CD4-positive, alpha-beta T cell treated with Interleukin-15 for 4 hours (primary cell): ENCODE data around the gene ARMC8.

Source experiments
- DNase-seq: peaks from one replicate; pipeline ENCODE4 v3.0.0-alpha.2; 2020; ENCODE audit warnings: low spot score

The ARMC8 gene

DNA sequence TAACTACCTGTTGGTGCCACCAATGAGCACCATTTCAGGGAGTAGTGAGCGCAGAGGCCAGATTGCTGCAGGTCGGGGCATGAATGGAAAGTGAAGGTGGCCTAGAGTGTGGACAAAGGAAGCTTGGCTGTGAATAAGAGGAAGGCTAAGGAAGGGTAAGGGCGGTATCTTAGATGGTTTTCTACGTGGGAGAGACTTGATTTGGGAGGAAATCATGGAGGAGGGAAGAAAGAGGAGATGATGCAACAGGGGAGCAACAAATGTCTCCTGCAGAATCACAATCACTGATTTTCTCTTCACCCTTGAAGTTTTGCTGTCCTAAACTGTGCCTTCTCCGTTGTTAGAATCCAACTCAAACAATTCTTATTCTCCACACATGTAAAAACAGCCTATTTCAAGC is 120.8 kb downstream of the ARMC8 start:
- no peak for DNase-seq

DNA sequence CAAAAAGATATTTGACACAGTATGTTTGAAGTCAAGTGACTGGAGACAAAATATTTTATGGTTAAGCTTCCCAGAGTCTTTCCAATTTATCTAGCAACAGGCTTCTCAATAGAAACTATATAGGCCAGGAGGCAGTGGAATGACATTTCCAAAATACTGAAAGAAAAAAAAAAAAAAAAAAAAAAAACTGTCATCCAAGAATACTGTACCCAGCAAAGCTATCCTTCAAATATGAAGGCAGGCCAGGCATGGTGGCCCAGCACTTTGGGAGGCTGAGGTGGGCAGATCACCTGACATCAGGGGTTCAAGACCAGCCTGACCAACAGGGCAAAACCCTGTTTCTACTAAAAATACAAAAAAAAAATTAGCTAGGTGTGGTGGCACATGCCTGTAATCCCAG is 121.7 kb downstream of the ARMC8 start:
- no peak for DNase-seq

DNA sequence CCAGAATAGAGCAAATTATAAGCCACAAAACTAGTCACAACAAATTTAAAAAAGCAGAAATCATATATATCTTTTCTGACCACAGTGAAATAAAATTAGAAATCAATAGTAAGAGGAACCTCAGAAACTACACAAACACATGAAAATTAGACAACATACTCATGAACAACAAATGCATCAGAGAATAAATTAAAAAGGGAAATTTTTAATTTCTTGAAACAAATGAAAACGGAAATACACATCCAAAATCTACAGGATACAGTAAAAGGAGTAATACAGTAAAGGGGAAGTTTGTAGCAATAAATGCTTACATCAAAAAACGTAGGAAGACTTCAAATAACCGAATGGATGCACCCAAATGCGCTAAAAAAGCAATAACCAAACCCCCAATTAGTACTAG is 123.4 kb downstream of the ARMC8 start:
- no peak for DNase-seq

DNA sequence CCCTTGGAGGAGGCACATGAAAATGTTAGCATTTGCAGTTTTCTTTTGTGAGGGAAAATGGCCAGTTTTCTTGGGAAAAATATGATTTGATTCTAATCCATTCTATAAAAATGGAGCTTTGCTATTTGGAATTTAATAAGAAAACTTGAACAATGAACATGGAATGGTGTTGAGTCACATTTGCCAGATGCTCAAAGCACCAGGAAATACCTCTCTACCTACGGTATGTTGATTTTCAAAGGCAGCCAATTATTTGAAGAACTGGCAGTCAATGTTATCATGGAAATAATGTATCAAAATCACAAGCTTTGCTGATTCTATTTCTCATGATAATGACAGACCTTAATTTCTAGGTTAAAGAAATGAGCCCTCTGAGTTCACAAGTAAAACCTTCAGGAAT is 127.7 kb downstream of the ARMC8 start:
- no peak for DNase-seq

DNA sequence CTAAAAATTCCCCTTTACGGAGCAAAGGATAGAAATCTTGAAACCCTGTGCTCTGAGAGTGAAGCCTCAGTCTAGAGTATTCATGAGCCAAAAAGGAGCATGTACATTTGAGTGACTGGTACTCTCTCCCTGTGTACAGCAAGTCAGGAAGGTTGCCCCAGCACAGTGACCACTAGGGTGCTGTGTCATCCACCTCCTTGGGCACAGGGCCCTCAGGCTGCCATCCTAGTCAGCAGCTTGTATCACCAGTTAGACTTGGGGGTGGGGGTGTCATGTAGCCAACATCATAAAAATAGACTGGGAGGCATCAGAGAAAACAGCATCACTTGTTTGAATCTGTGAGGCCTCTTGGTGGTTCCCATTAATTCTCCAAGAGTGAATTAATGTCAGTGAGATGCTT is 130.6 kb downstream of the ARMC8 start:
- DNase-seq, result no peak

DNA sequence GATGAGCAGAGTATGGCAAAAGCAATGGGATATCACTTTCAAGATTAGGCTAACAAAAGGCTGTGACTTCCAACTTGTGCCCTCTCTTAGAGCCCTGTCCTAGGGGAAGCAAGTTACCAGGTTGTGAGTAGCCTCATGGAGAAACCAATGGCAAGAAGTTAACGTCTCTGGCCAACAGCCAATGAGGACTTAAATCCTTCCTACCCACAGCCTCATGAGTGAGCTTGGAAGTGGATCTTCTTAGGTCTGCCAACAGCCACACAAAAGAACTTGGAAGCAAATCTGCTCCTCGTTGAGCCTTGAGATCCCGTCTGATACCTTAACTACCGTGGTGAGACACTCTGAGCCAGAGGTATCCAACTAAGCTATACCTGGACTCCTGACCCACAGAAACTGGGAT is 136.9 kb downstream of the ARMC8 start:
- DNase-seq, result no peak

DNA sequence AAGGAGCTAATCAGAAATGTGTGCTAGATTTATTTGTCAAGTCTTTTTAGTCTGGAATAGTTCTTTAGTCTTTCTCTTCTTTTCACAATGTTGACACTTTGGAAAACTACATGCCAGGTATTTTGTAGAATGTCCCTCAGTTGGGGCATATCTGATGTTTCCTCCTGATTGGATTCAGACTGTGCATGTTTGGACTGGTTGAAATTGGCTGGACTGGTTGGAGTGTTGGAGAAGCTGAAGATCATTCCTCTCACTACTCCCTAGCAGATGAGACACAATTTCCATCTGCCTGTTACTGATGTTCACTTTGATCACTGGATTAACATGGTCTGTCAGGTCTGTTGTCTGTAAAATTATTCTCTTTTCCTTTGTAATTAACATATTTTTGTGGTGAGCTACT is 138.9 kb downstream of the ARMC8 start:
- no peak for DNase-seq

DNA sequence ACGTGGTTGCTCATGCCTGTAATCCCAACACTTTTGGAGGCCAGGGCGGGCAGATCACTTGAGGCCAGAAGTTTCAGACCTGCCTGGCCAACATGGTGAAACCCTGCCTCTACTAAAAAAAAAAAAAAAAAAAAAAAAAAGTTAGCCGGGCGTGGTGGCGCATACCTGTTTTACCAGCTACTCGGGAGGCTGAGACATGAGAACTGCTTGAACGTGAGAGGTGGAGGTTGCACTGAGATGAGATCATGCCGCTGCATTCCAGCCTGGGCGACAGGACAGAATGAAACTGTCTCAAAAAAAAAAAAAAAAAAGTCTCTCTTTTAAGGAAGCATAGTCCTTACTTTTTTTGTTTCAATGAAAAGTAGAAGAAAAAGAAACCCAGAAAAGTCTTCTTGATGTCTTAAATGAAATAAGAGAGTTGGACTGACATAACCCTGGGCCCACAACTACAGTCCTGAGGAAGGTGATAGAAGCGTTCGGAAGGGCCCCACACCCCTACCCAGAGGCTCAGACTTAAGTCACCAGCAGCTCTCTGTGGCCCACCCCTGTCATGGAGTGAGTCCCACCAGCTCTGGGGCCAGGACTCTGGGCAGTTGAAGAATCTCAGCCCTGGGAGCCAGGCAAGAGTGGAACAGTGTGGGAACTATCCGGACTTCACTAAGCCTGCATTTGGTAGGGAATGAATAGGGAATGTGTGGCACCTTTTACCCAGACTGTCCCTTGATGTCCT is 139.9 kb downstream of the ARMC8 start:
- DNase-seq, result no peak

DNA sequence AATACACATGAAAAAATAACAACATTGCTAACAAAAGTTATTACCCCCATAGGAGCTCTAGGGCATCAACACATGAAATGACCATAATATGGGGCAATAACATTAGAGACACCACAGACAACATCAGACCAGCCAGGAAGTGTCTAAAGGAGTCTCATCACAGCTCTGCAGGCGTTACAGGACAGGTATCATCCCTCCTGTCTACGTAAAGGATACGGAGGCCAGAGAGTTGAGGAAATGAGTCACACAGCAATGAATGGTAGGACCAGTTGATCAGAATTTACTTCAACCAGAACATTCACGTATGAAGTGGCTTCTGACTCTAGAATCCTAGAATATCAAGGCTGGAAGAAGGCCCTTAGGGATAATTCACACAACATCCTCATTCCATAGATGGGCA is 140.7 kb downstream of the ARMC8 start:
- no peak for DNase-seq

DNA sequence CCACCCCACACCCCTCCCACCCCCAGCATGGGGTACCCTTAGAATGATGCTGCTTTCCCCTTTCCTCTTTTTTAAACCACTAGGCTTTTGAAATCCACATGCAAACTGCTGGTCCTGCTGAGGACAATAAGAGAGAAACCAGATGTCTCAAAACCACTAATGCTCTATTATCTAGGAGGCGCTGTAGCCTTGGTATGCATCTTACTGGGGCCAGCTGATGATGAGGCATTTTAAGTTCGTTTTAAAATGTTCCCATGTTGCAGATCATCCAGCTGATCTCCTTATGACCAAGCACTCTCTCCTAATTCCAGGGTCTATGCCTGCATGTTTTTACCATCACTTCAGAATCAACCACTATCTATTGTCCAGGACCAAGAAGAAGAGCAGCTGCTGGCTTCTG is 141.2 kb downstream of the ARMC8 start:
- no peak for DNase-seq

DNA sequence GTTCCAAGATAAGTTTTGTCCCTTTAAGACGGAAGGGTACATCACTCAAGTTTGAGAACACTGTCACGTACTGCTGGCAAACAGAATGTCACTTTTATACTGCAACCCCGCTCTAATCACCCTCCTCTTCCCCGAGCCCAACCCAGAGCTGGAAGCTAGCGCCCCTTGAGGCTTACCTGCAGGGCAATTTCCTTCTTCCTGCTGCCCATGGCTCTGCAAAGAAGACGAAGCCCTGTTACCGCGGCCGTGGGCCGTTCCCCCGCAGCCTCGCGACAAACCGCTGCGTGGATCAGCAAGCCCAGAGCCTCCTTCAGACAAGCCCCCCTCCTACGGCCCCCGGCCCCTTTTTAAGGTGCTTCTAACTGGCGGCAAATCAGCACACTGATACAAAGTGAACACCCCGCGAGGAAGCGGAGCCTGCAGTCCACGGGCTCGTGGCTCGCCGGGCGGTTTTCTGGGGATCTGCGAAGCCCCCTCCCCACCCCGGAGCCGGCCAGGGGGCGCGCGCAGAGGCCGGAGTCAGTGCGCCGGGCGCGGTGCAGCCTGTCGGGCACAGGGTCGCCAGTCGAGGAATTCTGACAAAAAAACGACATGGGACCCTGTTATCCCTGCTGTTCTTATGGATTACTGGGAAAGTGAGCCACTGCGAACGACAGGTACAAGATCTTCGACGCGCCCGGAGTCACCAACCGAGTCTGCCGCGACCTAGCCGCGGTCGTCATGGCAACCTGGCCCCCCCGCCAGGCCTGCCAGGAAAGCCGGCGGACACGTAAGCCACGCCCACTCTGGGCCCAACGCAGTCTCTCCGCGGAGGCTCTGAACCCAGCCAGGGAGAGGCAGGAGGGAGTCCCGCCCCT is 142.3 kb downstream of the ARMC8 start, which contains the start of gene NME9:
Gene NME9, minus strand, starts transcription at position 725 of the 857 bp plus-strand sequence. Its CDS starts 516 bp downstream, at position 209.
- DNase-seq, result peak; percentile 93

DNA sequence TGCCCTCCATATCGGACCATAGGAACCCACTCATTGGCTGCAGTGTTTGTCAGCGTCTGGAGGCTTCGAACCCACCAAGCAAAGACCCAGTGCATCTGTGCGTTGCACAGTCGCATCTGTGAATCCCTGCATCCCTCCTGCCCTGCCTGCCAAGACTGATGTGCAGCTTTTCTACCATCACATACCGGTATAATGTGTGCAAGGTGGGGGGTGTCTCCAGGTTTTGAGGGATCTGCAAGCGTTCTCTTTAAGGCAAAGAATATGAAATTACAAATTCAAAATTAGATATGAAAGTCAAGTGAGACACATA is 142.8 kb downstream of the ARMC8 start:
- no peak for DNase-seq

DNA sequence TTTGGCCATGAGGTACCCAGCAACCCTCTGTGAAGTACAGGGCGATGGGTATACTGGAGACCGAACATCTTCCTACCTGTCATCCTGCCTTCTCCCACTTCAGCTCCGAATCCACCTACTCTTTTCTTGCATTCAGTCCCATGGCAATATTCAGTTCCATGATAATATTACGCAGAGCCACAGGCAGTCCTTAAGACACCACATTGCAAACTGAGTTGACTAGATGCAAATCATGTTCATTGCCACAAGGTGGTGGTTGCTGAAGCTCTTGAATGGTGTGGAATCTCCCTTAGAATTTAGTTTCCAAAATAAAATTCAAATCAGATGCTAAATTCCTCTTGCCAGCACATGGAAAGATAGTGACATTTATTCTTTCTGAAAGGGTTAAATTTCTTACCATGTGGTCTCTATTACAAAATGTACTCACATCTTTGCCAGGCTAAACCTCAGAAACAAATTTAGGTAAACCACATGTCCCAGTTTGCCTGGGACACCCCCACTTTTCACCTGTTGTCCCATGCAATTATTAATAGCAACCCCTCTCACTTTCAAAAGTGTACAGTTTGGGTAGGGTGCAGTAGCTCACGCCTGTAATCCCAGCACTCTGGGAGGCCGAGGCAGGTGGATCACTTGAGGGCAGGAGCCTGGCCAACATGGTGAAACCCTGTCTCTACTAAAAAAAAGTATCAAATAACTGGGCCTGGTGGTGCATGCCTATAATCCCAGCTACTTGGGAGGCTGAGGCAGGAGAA is 144.2 kb downstream of the ARMC8 start:
- no peak for DNase-seq

DNA sequence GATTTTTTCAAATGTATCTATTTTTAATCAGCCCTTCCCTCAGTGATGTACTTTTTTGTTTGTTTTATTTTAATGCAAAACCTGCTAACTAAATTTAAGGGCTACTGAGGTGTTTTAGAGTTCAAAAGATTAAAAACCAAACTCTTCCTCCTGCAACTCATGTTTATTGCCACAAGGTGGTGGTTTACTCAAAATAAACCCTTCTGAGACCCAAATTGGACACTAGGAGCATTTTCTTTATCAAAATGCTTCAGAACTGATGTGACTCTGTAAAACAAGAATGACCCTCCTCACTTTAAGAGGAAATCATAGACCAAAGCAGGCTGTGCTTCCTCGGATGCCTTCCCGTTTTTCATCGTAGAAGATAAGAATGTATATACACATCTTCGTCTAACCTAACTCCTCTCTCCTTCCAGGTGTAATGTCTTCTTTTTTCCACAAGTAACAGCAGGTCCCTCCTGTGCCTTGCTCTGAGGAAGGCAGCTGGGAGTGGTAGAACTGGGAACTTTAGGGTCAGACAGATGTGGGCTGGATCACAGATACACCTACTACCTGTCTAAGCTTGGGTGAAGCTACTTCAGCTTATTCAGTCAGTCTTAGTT is 145.5 kb downstream of the ARMC8 start:
- DNase-seq, result peak; percentile 20

DNA sequence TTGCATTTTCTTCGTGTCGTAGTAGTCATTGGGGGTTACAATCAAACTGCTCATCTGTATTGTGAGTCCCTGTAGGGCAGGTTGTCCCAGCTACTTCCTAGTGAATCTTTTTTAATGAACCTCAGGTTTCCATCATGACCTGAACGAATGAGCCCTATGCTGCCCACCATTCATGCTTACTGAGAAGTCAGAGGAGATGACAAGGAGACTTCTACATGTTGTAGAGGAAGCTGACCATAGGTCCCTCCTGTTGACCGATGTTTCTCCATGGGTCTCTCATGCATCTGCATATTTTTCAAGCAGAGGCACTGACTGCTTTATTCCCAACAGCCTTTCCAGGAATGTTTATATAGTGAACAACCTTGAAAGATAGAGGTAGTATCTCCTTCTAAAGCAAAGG is 147.5 kb downstream of the ARMC8 start:
- no peak for DNase-seq

DNA sequence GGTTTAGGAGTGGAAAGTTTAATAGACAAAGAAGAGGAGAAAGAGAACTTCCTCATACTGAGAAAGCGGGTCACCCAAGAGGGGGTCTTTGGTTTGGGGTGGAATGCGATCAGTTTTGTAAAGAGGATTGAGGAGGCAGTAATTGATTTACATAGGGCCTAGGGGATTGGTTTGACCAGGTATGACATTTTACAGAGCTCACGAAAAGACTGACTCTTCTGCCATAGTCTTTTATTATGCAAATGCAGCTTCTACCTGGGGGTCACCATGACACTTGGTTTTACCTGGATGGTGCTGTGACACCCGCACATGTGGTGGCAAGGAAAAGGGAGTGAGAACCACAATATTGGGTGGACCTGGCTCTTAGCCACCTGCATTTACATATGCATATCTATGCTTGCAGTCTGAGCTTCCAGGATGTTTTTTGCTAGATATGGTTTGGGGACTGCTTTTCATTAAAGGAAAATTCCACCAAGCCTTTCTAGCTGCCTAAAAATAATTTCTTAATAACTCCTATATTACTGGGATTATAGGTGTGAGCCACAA is 149.4 kb downstream of the ARMC8 start:
- no peak for DNase-seq

DNA sequence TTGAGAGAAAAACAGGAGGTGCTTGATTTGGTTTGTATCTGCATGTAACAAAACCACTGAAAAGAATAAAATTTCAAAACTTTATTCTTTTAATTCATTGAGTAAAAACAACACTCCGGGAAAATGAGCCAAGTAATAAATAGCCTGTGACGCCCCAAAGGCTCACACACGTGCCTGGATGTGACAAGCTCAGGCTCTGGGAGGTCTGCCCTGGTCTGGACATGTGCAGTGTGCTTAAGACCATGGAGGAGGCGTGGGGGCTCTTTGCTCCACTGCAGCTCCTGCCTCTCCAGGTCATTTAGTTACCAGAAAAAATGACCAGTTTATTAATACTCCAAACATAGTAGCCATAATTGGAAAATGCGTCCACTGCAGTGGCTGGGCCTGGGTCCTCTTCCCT is 151.1 kb downstream of the ARMC8 start:
- no peak for DNase-seq

DNA sequence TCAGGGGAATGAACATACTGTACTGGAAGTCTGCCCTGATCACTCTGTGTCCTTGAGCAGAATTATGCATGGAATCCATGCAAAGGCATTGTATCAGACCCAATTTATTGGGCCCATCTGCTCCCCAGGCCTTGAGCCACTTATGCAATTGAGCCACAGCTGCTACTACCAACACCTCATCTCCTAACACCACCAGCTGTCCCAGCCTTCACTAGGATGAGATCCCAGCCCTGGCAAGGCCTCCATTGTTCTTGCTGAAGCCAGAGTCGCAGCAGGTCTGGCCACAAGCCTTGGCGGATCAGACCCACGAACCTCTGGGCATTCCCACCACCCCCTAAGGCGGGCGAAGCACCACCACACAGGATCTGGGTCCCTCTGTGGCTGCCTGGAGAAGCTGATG is 151.7 kb downstream of the ARMC8 start:
- DNase-seq, result no peak

DNA sequence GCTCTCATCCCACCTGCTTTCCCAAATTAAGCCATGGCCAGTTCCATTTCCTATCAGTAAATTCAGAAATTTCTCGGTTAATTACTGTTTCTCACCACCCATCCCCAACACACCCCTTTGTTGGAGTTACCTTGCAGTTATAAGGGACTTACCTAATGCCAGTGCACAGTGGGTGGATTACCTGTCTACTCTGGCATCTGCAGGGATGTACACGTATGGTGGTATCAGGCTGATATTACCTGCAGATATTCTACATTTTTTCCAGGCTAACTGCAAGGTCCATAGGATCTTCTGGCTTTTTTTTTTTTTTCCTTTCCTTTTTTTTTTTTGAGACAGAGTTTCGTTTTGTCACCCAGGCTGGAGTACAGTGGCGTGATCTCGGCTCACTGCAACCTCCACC is 153.4 kb downstream of the ARMC8 start:
- no peak for DNase-seq

DNA sequence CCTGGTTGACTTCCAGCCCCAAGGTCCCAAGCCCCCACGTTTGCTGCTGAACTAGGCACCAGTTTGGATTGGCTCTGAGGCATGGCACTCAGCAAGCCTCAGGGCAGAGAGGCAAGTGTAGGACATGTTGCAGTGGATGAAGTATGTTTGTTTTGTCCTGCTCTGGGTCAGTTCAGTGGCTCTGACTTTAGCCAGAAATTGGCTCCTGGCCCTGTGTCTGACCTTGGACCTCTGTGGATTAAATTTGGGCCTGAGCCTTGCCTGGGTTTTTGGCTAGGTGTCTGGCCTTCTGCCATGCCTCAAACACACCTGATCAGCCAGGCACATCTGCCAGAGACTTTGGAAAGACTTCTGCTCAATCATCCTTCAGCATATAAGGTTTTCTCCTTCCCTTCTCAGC is 157.7 kb downstream of the ARMC8 start:
- no peak for DNase-seq
